Caki2 (cell line): Measurements from ENCODE around the gene PCDHGA1. TPM values are rescaled to one million over a fixed set of nuclear protein-coding genes. Genes with fewer than 3 reads are reported as not detected.
"Not testable (repeated sequence)": the region's sequence is repeated elsewhere in the genome, so short reads cannot be mapped to it uniquely, and the experiment has no call there.

Experiments used
- DNase-seq: peaks from one replicate; pipeline ENCODE4 v3.0.0-alpha.2; 2015; ENCODE audit warnings: low read depth
- in situ Hi-C: cut with HindIII; loops from 2 replicates; pipeline ENCODE4 v1.10.0; 2016; ENCODE audit warnings: low sequenced_read_pairs, low pct_unique_long_range_greater_than_20kb, mixed read lengths
- total RNA-seq: library from RNA; depleted of rRNA; stranded (reverse); fragments of >200 nt; shearing (Covaris generic); gene quantifications from 2 replicates; pipeline ENCODE4 v1.2.3, GENCODE V29; 2014; ENCODE audit warnings: low replicate concordance

The PCDHGA1 gene
- total RNA-seq, 1 experiment from 2014 or later: 0.07 TPM

DNA sequence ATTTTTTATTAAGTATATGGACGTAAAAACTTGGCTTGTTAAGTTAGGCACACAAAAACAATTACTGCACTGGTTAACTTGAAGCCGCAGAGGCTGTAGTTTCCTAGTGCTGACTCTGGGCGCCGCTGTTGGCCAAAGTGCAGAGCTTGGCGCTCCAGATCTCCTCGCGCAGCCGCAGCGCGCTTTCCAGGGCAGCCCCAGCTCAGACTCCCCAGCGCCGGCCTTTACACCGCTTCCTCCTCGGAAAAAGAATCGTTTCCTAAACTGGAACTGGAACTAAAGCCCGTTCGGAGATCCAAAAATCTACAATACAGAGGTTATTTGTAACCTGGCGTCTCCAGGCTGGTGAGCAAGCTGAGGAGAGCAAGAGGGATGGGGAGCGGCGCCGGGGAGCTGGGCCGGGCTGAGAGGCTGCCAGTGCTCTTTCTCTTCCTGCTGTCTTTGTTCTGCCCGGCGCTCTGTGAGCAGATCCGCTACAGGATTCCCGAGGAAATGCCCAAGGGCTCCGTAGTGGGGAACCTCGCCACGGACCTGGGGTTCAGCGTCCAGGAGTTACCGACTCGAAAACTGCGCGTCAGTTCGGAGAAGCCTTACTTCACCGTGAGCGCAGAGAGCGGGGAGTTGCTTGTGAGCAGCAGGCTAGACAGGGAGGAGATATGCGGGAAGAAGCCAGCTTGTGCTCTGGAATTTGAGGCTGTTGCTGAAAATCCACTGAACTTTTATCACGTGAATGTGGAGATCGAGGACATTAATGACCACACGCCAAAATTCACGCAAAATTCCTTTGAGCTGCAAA lies 67.6 kb downstream of the PCDHGA1 start, which contains the start of gene PCDHGB5:
TSS of gene PCDHGB5 (plus strand) at position 192 of the 796 bp plus-strand sequence. CDS start at position 373, 181 bp downstream.
- DNase-seq, in situ Hi-C loops: not testable (repeated sequence)

DNA sequence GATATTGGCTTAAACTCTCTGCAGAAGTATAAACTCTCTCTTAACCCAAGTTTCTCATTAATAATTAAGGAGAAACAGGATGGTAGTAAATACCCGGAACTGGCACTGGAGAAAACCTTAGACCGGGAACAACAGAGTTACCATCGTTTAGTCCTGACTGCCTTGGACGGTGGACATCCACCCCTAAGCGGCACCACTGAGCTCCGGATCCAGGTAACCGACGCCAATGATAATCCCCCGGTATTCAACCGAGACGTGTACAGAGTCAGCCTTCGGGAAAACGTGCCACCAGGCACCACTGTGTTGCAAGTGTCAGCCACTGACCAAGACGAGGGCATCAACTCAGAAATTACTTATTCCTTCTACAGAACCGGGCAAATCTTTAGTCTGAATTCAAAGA lies 68.3 kb downstream of the PCDHGA1 start:
- DNase-seq: no peak
- in situ Hi-C loops: no loop called here

DNA sequence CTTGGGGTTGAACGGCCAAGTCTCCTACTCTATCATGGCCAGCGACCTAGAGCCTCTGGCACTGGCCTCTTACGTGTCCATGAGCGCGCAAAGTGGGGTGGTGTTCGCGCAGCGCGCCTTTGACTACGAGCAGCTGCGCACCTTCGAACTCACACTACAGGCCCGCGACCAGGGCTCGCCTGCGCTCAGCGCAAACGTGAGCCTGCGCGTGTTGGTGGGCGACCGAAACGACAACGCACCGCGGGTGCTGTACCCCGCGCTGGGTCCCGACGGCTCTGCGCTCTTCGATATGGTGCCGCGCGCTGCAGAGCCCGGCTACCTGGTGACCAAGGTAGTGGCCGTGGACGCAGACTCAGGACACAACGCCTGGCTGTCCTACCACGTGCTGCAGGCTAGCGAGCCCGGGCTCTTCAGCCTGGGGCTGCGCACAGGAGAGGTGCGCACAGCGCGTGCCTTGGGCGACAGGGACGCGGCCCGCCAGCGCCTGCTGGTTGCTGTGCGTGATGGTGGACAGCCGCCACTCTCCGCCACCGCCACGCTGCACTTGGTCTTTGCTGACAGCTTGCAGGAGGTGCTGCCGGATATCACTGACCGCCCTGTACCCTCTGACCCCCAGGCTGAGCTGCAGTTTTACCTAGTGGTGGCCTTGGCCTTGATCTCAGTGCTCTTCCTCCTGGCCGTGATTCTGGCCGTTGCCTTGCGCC lies 69.4 kb downstream of the PCDHGA1 start:
- DNase-seq: no peak
- in situ Hi-C loops: no loop called here

DNA sequence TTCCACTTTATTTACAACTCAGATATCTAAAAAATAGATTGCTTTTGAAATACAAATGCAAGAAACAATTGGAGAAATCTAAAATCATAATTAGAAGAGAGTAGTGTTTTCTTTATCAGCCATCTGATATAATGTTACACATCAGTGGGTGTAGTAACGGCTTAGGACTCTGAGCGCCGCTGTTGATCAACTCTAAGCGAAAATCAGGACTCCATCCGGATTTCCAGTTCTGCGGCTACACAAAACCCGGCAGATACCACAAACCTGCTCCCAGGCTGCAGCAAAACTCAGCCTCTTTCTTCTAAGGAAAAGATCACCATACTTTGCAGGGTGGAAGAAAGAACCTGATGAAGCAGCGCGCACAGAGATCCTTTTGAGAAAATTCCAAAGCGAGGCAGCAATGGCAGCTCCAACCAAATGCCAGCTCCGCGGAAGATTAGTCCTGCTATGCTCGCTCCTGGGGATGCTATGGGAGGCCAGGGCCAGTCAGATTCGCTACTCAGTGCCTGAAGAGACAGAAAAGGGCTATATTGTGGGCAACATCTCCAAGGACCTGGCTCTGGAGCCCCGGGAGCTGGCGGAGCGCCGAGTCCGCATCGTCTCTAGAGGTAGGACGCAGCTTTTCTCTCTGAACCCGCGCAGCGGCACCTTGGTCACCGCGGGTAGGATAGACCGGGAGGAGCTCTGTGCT lies 72.4 kb downstream of the PCDHGA1 start, which contains the start of gene PCDHGA9:
TSS of gene PCDHGA9 (plus strand) at position 226 of the 691 bp plus-strand sequence. CDS start at position 401, 175 bp downstream.
- no peak for DNase-seq
- in situ Hi-C loops: no loop called here

DNA sequence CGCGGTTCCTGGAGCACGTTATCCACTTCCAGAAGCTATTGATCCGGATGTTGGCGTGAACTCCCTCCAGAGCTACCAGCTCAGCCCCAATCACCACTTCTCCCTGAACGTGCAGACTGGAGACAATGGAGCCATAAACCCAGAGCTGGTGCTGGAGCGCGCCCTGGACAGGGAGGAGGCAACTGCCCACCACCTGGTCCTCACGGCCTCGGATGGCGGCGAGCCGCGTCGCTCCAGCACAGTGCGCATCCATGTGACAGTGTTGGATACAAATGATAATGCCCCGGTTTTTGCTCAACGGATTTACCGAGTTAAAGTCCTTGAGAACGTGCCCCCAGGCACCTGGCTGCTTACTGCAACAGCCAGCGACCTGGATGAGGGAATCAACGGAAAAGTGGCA lies 73.1 kb downstream of the PCDHGA1 start:
- in situ Hi-C loops: no loop called here
- DNase-seq: no peak

DNA sequence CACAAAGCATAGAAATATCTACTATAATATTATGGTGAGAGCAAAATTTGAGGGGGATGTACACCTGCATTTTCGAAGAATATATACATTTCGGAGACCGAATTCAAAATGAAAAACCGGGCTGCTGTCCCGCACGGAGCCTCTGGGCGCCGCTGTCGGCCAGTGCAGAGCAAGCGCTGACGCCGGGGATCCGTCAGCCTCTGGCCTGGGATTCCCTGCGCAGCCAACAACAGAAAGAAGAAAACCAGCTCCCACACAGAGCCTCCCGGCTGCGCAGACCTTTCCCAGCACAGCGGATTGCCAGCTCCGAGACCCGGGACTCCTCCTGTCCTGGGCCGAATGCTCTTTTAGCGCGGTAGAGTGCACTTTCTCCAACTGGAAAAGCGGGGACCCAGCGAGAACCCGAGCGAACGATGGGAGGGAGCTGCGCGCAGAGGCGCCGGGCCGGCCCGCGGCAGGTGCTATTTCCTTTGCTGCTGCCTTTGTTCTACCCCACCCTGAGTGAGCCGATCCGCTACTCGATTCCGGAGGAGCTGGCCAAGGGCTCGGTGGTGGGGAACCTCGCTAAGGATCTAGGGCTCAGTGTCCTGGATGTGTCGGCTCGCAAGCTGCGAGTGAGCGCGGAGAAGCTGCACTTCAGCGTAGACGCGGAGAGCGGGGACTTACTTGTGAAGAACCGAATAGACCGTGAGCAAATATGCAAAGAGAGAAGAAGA lies 77.6 kb downstream of the PCDHGA1 start, which contains the start of gene PCDHGB6:
TSS of gene PCDHGB6 (plus strand) at position 232 of the 716 bp plus-strand sequence. CDS start at position 414, 182 bp downstream.
- DNase-seq: peak; percentile 58
- in situ Hi-C loops: not testable (repeated sequence)

DNA sequence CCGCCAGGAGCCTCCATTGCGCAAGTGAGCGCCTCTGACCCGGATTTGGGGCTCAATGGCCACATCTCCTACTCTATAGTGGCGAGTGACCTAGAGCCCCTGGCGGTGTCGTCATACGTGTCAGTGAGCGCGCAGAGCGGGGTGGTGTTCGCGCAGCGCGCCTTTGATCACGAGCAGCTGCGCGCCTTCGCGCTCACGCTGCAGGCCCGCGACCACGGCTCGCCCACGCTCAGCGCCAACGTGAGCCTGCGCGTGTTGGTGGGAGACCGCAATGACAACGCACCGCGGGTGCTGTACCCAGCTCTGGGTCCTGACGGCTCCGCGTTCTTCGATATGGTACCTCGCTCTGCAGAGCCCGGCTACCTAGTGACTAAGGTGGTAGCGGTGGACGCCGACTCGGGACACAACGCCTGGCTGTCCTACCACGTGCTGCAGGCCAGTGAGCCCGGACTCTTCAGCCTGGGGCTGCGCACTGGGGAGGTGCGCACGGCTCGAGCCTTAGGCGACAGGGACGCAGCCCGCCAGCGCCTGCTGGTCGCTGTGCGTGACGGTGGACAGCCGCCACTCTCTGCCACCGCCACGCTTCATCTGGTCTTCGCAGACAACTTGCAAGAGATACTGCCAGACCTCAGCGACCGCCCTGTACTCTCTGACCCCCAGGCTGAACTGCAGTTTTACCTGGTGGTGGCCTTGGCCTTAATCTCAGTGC lies 79.4 kb downstream of the PCDHGA1 start:
- in situ Hi-C loops: no loop called here
- no peak for DNase-seq

DNA sequence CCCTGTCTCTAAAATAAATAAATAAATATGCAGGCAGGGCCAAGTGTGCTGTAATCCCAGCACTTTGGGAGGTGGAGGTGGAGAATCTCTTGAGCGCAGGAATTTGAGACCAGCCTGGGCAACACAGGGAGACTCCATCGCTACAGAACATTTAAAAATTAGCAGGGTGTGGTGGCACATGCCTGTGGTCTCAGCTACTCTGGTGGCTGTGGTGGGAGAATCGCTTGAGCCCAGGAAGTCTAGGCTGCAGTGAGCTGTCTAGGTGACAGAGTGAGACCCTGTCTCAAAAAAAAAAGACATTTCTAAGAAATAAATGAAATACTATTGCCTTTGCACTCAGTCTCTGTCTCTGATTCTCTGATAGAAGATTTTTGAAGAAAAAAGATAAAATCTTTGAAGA lies 81.3 kb downstream of the PCDHGA1 start:
- in situ Hi-C loops: no loop called here
- no peak for DNase-seq

DNA sequence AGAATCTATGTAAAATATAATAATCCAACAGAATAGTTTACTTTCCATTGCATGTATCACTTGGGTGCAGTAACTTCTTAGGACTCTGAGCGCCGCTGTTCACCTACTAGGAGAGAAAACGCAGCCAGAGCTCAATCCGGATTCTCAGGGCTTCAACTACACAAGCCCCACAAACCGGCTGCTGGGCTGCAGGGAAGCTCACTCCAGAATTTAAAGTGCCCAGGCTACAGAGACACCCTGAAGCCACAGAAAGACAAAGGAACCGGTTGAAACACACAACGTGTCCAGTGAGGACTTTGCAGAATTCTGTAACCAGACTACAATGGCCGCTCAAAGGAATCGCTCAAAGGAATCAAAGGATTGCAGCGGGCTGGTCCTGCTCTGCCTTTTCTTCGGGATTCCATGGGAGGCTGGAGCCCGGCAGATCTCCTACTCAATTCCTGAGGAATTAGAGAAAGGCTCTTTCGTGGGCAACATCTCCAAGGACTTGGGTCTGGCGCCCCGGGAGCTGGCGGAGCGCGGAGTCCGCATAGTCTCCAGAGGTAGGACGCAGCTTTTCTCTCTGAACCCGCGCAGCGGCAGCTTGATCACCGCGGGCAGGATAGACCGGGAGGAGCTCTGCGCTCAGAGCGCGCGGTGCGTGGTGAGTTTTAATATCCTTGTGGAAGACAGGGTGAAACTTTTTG lies 82.7 kb downstream of the PCDHGA1 start, which contains the start of gene PCDHGA10:
TSS of gene PCDHGA10 (plus strand) at position 134 of the 686 bp plus-strand sequence. CDS start at position 323, 189 bp downstream.
- no peak for DNase-seq
- in situ Hi-C loops: no loop called here

DNA sequence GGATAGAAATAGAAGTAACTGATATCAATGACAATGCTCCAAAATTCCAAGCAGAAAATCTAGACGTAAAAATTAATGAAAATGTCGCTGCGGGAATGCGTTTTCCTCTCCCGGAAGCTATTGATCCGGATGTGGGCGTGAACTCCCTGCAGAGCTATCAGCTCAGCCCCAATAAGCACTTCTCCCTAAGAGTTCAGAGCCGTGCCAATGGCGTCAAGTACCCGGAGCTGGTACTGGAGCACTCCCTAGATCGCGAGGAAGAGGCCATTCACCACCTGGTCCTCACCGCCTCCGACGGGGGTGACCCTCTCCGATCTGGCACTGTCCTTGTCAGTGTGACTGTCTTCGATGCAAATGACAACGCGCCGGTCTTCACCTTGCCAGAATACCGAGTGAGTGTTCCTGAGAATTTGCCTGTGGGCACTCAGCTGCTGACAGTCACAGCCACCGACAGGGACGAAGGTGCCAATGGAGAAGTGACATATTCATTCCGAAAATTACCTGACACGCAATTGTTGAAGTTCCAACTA lies 83.3 kb downstream of the PCDHGA1 start:
- no peak for DNase-seq
- in situ Hi-C loops: no loop called here

DNA sequence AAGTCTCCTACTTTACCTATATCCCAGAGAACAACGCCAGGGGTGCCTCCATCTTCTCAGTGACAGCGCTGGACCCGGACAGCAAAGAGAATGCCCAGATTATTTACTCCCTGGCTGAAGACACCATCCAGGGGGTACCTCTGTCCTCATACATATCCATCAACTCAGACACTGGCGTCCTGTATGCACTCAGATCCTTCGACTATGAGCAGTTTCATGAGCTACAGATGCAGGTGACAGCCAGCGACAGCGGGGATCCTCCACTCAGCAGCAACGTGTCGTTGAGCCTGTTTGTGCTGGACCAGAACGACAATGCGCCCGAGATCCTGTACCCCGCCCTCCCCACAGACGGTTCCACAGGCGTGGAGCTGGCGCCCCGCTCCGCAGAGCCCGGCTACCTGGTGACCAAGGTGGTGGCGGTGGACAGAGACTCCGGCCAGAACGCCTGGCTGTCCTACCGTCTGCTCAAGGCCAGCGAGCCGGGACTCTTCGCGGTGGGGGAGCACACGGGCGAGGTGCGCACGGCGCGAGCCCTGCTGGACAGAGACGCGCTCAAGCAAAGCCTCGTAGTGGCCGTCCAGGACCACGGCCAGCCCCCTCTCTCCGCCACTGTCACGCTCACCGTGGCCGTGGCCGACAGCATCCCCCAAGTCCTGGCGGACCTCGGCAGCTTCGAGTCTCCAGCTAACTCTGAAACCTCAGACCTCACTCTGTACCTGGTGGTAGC lies 84.4 kb downstream of the PCDHGA1 start:
- DNase-seq, in situ Hi-C loops: not testable (repeated sequence)

DNA sequence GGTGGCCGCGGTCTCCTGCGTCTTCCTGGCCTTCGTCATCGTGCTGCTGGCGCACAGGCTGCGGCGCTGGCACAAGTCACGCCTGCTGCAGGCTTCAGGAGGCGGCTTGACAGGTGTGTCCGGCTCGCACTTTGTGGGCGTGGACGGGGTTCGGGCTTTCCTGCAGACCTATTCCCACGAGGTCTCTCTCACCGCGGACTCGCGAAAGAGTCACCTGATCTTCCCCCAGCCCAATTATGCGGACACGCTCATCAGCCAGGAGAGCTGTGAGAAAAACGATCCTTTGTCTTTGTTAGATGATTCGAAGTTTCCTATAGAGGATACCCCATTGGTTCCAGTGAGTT lies 84.9 kb downstream of the PCDHGA1 start:
- in situ Hi-C loops: not testable (repeated sequence)

DNA sequence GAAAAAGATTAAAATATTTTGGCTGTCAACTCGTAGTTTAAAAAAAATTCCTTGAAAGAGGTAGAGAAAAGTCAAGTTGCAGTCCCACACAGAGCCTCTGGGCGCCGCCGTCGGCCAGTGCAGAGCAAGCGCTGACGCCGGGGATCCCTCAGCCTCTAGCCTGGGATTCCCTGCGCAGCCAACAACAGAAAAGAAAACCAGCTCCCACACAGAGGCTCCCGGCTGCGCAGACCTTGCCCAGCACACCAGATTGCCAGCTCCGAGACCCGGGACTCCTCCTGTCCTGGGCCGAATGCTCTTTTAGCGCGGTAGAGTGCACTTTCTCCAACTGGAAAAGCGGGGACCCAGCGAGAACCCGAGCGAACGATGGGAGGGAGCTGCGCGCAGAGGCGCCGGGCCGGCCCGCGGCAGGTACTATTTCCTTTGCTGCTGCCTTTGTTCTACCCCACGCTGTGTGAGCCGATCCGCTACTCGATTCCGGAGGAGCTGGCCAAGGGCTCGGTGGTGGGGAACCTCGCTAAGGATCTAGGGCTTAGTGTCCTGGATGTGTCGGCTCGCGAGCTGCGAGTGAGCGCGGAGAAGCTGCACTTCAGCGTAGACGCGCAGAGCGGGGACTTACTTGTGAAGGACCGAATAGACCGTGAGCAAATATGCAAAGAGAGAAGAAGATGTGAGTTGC lies 87.3 kb downstream of the PCDHGA1 start, which contains the start of gene PCDHGB7:
TSS of gene PCDHGB7 (plus strand) at position 184 of the 679 bp plus-strand sequence. CDS start at position 367, 183 bp downstream.
- peak; percentile 70 for DNase-seq
- in situ Hi-C loops: not testable (repeated sequence)

More for the DNA sequence above, 84.9 kb downstream of the PCDHGA1 start:
- DNase-seq: not testable (repeated sequence)

DNA sequence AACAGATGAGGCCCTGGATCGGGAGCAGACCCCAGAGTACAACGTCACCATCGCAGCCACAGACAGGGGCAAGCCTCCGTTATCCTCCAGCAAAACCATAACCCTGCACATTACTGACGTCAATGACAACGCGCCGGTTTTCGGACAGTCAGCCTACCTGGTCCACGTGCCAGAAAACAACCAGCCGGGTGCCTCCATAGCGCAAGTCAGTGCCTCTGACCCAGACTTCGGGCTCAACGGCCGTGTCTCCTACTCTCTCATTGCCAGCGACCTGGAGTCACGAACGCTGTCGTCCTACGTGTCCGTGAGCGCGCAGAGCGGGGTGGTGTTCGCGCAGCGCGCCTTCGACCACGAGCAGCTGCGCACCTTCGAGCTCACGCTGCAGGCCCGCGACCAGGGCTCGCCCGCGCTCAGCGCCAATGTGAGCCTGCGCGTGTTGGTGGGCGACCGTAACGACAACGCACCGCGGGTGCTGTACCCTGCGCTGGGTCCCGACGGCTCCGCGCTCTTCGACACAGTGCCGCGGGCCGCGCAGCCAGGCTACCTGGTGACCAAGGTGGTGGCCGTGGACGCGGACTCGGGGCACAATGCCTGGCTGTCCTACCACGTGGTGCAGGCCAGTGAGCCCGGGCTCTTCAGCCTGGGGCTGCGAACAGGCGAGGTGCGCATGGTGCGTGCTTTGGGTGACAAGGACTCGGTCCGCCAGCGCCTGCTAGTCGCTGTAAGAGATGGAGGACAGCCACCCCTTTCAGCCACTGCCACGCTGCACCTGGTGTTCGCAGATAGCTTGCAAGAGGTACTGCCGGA lies 89.0 kb downstream of the PCDHGA1 start:
- no peak for DNase-seq
- in situ Hi-C loops: no loop called here
